K562 (cell line): ENCODE measurements around the gene RNASE2. TPM values are rescaled to one million over a fixed set of nuclear protein-coding genes. Genes with fewer than 3 reads are reported as not detected.

ENCODE experiments used
- ATF3 ChIP-seq, 2 experiments: fragments of 450-650 bp in 1 of 2; sonication (generic) in 1 of 2; formaldehyde crosslinking in 1 of 2; IDR thresholded peaks in 1 of 2; conservative IDR thresholded peaks in 1 of 2; 2 replicates each; pipeline versions ENCODE4 v1.6.1 to v1.8.1; 2016 to 2023; ENCODE audit warnings: mild to moderate bottlenecking in 2 of 2, moderate library complexity in 2 of 2, inconsistent platforms in 1 of 2, missing genetic modification reagents in 1 of 2
- CAMTA2 ChIP-seq: fragments of 250-450 bp; sonication (Bioruptor Pico); conservative IDR thresholded peaks from 2 replicates; pipeline ENCODE4 v1.5.1; 2022
- CTCF ChIP-seq, 3 experiments: IDR thresholded peaks in 2 of 3; conservative IDR thresholded peaks in 1 of 3; 2 replicates each; pipeline ENCODE4 v1.5.1; 2011 to 2012; ENCODE audit warnings: low read length in 3 of 3, mild to moderate bottlenecking in 3 of 3, control low read depth in 2 of 3, improper control_type of control experiment in 1 of 3, inconsistent platforms in 1 of 3, low read depth in 1 of 3, mixed read lengths in 1 of 3, moderate library complexity in 1 of 3; ENCODE audit not compliant: insufficient read depth in 2 of 3
- IRF2 ChIP-seq: sonication (generic); formaldehyde crosslinking; IDR thresholded peaks from 2 replicates; pipeline ENCODE4 v1.8.1; 2022; ENCODE audit warnings: mild to moderate bottlenecking, missing genetic modification reagents
- MITF ChIP-seq: IDR thresholded peaks from 2 replicates; pipeline ENCODE4 v1.6.1; 2014; ENCODE audit warnings: antibody characterized with exemption
- RBM25 ChIP-seq: fragments of 200-400 bp; formaldehyde crosslinking; IDR thresholded peaks from 2 replicates; pipeline ENCODE4 v1.6.1; 2018; ENCODE audit warnings: low read length, low read depth, moderate library complexity; ENCODE audit not compliant: severe bottlenecking
- SAFB ChIP-seq: fragments of 200-400 bp; formaldehyde crosslinking; IDR thresholded peaks from 2 replicates; pipeline ENCODE4 v1.6.1; 2017; ENCODE audit warnings: low read depth, low read length, borderline replicate concordance
- TAF15 ChIP-seq: fragments of 200-400 bp; formaldehyde crosslinking; IDR thresholded peaks from 2 replicates; pipeline ENCODE4 v1.6.1; 2017; ENCODE audit warnings: mild to moderate bottlenecking, low read depth, low read length, moderate library complexity
- TCF7 ChIP-seq: sonication (generic); IDR thresholded peaks from 2 replicates; pipeline ENCODE4 v1.6.1; 2016; ENCODE audit warnings: antibody characterized with exemption, borderline replicate concordance
- VEZF1 ChIP-seq: fragments of 200-800 bp; sonication (Bioruptor generic); IDR thresholded peaks from 2 replicates; pipeline ENCODE4 v1.6.1; 2017; ENCODE audit warnings: missing genetic modification characterization, missing compliant biosample characterization
- ZBTB33 ChIP-seq: sonication (generic); formaldehyde crosslinking; IDR thresholded peaks from 2 replicates; pipeline ENCODE4 v1.8.1; 2023; ENCODE audit warnings: mild to moderate bottlenecking, missing genetic modification reagents
- ZBTB43 ChIP-seq: sonication (generic); formaldehyde crosslinking; IDR thresholded peaks from 2 replicates; pipeline ENCODE4 v1.8.0; 2023; ENCODE audit warnings: mild to moderate bottlenecking, missing genetic modification reagents
- ZNF253 ChIP-seq: fragments of 250-450 bp; sonication (Bioruptor Pico); conservative IDR thresholded peaks from 2 replicates; pipeline ENCODE4 v1.6.1; 2021; ENCODE audit warnings: mild to moderate bottlenecking
- ZNF354B ChIP-seq: fragments of 250-450 bp; sonication (Bioruptor Pico); IDR thresholded peaks from 2 replicates; pipeline ENCODE4 v1.4.0; 2020
- ZNF655 ChIP-seq: fragments of 250-450 bp; sonication (Bioruptor Pico); IDR thresholded peaks from 2 replicates; pipeline ENCODE4 v1.5.0; 2021
- polyA plus RNA-seq, 8 experiments: library from polyadenylated mRNA; depleted of rRNA in 4 of 8; stranded (reverse) in 5 of 8; unstranded in 3 of 8; fragments of >200 nt; fragmentation: Nextera tagmentation in 2 of 8; fragmentation: Illumina TruSeq in 1 of 8; extraction: Ambion mirVana in 2 of 8; extraction: Trizol in 1 of 8; gene quantifications; 2 replicates each; pipeline versions ENCODE4 v1.2.1 to v1.2.3, GENCODE V29; 2011 to 2014; ENCODE audit warnings: inconsistent platforms in 1 of 8, missing spikeins in 1 of 8
- total RNA-seq, 7 experiments: library from RNA; depleted of rRNA in 6 of 7; stranded (reverse); fragments of >200 nt in 6 of 7; fragmentation: Illumina TruSeq in 2 of 7; extraction: Trizol in 2 of 7; gene quantifications; 2 replicates each; pipeline versions ENCODE4 v1.2.1 to v1.2.3, GENCODE V29; 2011 to 2021; ENCODE audit warnings: low replicate concordance in 1 of 7

The RNASE2 gene
- total and polyA plus RNA-seq, 9 of the 15 experiments (the other 6 are each of a cell fraction or from before 2014, with no cell fraction given) = not detected

GRCh38 chr14:20970983-20971704 is 15.9 kb downstream of the RNASE2 start (continued):
- TF ChIP-seq MITF (no peak), ZNF253 (CRISPR knock-in tag) (no peak), ZNF354B (CRISPR knock-in tag) (no peak), SAFB (no peak), TCF7 (no peak), CTCF (IDR thresholded peaks at IDR 0.05 in 2 of 3, conservative IDR thresholded peaks at IDR 0.05 in 1 of 3; ENCODE audit: insufficient read depth in 2 of 3, low read depth in 1 of 3, low read length in 3 of 3) (peak; percentile 90 to 94 (median 91)), ZBTB43 (CRISPR knock-in tag) (no peak), RBM25 (no peak), CAMTA2 (CRISPR knock-in tag) (no peak), ZNF655 (CRISPR knock-in tag) (no peak), VEZF1 (CRISPR knock-in tag) (peak; percentile 49), ZBTB33 (no peak), IRF2 (CRISPR knock-in tag) (no peak), ATF3 (IDR thresholded peaks at IDR 0.05) (no peak), ATF3 (CRISPR knock-in tag; conservative IDR thresholded peaks at IDR 0.05) (no peak), TAF15 (no peak)
